Left ventricle myocardium inferior (tissue), 1 donor: Measurements from ENCODE around the gene SLC16A2. TPM values are rescaled to one million over a fixed set of nuclear protein-coding genes. Genes with fewer than 3 reads are reported as not detected.

Experiments used
- DNase-seq: peaks from one replicate; pipeline ENCODE4 v3.0.0-alpha.2; 2020
- H3K27ac ChIP-seq: fragments of 200-600 bp; replicated peaks from 2 replicates; pipeline ENCODE4 v1.8.0; 2021
- H3K27me3 ChIP-seq: fragments of 200-600 bp; 2 replicates; pipeline ENCODE4 v1.8.0; 2021; ENCODE audit warnings: low read depth
- H3K36me3 ChIP-seq: fragments of 200-600 bp; 2 replicates; pipeline ENCODE4 v1.8.0; 2021
- H3K4me1 ChIP-seq: fragments of 200-600 bp; 2 replicates; pipeline ENCODE4 v1.8.0; 2021
- H3K4me3 ChIP-seq: fragments of 200-600 bp; 2 replicates; pipeline ENCODE4 v1.8.0; 2021; ENCODE audit warnings: mild to moderate bottlenecking, moderate library complexity
- H3K9me3 ChIP-seq: fragments of 200-600 bp; replicated peaks from 2 replicates; pipeline ENCODE4 v1.8.0; 2021
- CTCF ChIP-seq: fragments of 200-600 bp; IDR thresholded peaks from 2 replicates; pipeline ENCODE4 v1.8.0; 2021; ENCODE audit warnings: antibody characterized with exemption, mild to moderate bottlenecking, borderline replicate concordance
- intact Hi-C: fragments of 100-400 bp; cut with micrococcal nuclease; formaldehyde crosslinking; loops from one replicate; pipeline ENCODE4 v1.11.0; 2022
- total RNA-seq: library from RNA; stranded (reverse); fragmentation: NEBNext Ultra II Directional; extraction: Animal tissue kit (Norgen Biotek cat#: 25700); gene quantifications from one replicate; pipeline ENCODE4 v1.2.1, GENCODE V29; 2021
- donor health status: DM: no; HTN: yes; CAD: no; lungs with severe emphysema.

SLC16A2 gene
- total RNA-seq, 1 donor from 2014 or later: 6.1 TPM

GRCh38 chrX:74546984-74547383 lies 125.7 kb downstream of the SLC16A2 start:
- H3K36me3 ChIP-seq: no peaks in the 10 kb centered on the region
- TF ChIP-seq CTCF: no peak
- no peak for DNase-seq
- H3K27ac ChIP-seq: no peak overlapping the region
- no peaks in the 10 kb centered on the region for H3K9me3 ChIP-seq
- intact Hi-C loops: loop anchor here (10.0 kb wide), 1 partner anchor 162 kb away; no protein-coding TSS in a partner anchor
- H3K27me3 ChIP-seq: no peaks in the 10 kb centered on the region
- H3K4me1 ChIP-seq: no peaks in the 10 kb centered on the region
- no peak overlapping the region for H3K4me3 ChIP-seq

GRCh38 chrX:74550295-74550802 lies 129.1 kb downstream of the SLC16A2 start:
- peak; percentile 80 for DNase-seq
- H3K36me3 ChIP-seq: no peaks in the 10 kb centered on the region
- peak overlapping the region; percentile 14 for H3K4me3 ChIP-seq
- peak; percentile 94 for TF ChIP-seq CTCF
- H3K27me3 ChIP-seq: no peaks in the 10 kb centered on the region
- no peaks in the 10 kb centered on the region for H3K4me1 ChIP-seq
- intact Hi-C loops: no loop called here
- H3K27ac ChIP-seq: no peak overlapping the region
- H3K9me3 ChIP-seq: no peaks in the 10 kb centered on the region

- Histone ChIP-seq H3K4me3 (no peak overlapping the region), H3K9me3 (no peaks in the 10 kb centered on the region), H3K27me3 (no peaks in the 10 kb centered on the region), H3K4me1 (no peaks in the 10 kb centered on the region), H3K27ac (no peak overlapping the region), H3K36me3 (no peaks in the 10 kb centered on the region)
- TF ChIP-seq CTCF: no peak
- intact Hi-C loops: no loop called here
- no peak for DNase-seq
Measured at GRCh38 chrX:74551934-74552333, 130.6 kb downstream of the SLC16A2 start.

- Histone ChIP-seq H3K36me3 (no peaks in the 10 kb centered on the region), H3K27ac (no peak overlapping the region), H3K9me3 (no peaks in the 10 kb centered on the region), H3K4me3 (no peak overlapping the region), H3K27me3 (no peaks in the 10 kb centered on the region), H3K4me1 (no peaks in the 10 kb centered on the region)
- intact Hi-C loops: no loop called here
- no peak for TF ChIP-seq CTCF
- DNase-seq: no peak
Measured at GRCh38 chrX:74557378-74557777, 136.1 kb downstream of the SLC16A2 start.

GRCh38 chrX:74578137-74578536 lies 156.8 kb downstream of the SLC16A2 start:
- intact Hi-C loops: no loop called here
- TF ChIP-seq CTCF: no peak
- H3K27ac ChIP-seq: no peak overlapping the region
- no peaks in the 10 kb centered on the region for H3K4me1 ChIP-seq
- no peaks in the 10 kb centered on the region for H3K36me3 ChIP-seq
- no peak for DNase-seq
- H3K27me3 ChIP-seq: no peaks in the 10 kb centered on the region
- no peak overlapping the region for H3K4me3 ChIP-seq
- no peaks in the 10 kb centered on the region for H3K9me3 ChIP-seq
